AG09319 (cell line): ENCODE measurements around the gene CDH22.

Experiments
- DNase-seq: peaks from one replicate; pipeline ENCODE4 v3.0.0-alpha.2; 2010; ENCODE audit warnings: low read depth; ENCODE audit errors: extremely low read depth
- TF ChIP-seq, protein P1 (sequence below): IDR thresholded peaks from 2 replicates; pipeline ENCODE4 v1.5.1; 2011; ENCODE audit warnings: low read depth, mild to moderate bottlenecking, inconsistent platforms, low read length, moderate library complexity

Gene CDH22

DNA sequence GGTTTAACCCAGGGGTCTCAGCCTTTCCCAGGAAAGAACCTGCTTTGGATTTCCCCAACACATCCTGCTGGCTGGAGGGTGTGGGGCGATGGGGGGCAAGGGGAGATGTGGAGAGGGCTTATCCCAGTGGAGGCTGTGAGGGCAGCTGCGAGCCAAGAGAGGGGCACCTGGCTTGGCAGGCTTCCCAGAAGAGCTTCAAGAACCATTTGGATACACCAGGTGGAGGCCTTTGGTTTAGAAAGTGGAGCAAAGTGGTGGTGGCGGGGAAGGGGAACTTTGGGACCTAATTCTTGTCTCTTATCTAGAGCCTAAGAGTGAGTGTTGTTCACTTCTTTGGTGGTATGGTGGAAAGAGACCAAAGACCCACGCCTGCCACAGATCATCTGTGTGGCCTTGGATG is 177.8 kb downstream of the CDH22 start:
- DNase-seq = no peak
- TF ChIP-seq, protein P1, sequence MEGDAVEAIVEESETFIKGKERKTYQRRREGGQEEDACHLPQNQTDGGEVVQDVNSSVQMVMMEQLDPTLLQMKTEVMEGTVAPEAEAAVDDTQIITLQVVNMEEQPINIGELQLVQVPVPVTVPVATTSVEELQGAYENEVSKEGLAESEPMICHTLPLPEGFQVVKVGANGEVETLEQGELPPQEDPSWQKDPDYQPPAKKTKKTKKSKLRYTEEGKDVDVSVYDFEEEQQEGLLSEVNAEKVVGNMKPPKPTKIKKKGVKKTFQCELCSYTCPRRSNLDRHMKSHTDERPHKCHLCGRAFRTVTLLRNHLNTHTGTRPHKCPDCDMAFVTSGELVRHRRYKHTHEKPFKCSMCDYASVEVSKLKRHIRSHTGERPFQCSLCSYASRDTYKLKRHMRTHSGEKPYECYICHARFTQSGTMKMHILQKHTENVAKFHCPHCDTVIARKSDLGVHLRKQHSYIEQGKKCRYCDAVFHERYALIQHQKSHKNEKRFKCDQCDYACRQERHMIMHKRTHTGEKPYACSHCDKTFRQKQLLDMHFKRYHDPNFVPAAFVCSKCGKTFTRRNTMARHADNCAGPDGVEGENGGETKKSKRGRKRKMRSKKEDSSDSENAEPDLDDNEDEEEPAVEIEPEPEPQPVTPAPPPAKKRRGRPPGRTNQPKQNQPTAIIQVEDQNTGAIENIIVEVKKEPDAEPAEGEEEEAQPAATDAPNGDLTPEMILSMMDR = no peak

DNA sequence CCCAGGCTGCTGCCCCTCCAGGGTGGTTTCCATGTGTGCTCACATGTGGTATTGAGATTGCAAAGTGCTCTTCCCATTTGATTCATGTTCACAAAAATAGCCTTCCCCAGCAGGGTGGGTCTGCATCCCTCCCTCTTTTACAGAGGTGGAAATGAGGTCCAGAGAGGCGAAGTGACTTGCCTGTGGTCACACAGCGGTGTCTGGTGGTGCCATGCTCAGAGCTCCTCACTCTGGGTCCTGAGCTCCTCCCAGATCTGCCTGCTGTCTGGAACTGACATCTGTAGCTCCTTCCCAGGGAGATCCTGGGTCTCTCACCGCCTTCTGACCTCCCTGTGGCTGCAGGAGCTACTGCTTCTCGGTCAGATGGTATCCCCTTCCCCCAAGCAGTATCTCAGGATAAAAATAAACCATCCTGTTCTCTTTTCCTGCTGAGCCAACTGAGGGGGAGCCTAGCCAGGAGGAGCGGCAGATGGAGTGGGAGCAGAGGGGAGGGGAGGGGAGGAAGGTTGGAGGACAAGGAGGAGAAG is 178.3 kb downstream of the CDH22 start:
- no peak for DNase-seq
- TF ChIP-seq, protein P1 = no peak

DNA sequence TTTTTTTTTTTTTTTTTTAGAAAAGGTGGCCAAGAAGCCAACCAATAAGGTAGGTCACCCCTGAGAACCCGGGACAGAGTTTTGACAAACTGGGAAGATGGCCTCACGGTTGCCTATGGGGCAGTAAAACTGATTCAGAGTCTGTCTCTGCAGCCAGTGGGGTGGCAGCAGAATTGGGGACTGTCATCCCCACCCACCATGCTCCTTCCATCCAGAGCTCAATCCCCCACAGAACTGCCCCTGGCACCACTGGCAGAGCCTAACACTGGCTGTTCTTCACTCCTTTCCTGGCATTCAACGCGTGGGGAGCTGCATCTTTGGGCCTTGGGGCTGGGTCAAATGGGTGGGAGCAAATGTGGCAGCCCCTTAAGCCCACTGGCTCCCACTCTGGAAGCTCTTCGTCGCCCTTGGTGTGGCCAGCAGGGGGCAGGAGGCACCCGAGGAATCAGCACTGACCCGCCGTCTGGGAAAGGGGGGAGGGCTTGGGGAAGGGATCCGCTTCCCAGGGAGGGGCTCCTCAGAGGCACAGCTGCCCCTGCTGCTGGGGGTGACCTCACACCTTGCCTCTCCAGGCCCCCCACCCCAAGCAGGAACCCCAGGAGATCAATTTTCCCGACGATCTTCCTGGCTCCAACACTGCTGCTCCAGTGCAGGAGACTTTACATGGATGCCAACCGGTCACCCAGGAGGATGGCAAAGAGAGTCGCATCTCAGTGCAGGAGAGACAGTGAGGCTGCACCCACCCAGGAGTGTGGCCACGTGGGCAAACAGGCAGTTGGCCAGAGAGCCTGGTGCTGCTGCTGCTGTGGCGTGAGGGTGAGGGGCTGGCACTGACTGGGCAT is 179.8 kb downstream of the CDH22 start:
- no peak for DNase-seq
- TF ChIP-seq, protein P1 = peak; percentile 47

DNA sequence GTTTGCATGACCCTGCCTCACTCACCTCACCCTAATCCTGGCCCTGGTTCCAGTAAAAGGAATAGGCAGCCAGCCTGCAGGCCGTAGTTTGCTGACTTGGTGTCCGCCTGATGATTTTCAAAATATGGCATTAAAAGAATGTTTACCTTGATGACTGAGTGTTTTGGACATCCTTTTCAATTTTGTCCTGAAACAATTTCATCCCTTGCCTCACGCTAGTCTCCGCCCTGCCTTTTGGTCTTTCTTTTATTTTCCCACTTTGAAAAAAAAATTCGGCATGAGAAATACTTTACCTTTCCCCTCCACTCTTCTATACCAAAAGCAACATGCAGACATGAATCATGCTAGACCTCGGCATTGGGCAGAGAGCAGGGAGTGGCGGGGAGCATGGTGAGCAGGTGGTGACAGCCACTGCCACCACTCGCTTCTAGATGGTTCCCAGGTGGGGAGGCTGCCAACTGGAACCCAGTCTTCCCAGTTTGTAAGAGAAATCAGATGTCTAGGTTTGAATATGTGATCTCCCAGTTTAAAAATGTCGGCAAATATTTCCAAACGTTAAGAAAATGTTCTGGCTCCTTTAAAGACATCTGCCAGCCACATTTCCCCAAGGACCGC is 180.8 kb downstream of the CDH22 start:
- DNase-seq = no peak
- TF ChIP-seq, protein P1 = no peak

DNA sequence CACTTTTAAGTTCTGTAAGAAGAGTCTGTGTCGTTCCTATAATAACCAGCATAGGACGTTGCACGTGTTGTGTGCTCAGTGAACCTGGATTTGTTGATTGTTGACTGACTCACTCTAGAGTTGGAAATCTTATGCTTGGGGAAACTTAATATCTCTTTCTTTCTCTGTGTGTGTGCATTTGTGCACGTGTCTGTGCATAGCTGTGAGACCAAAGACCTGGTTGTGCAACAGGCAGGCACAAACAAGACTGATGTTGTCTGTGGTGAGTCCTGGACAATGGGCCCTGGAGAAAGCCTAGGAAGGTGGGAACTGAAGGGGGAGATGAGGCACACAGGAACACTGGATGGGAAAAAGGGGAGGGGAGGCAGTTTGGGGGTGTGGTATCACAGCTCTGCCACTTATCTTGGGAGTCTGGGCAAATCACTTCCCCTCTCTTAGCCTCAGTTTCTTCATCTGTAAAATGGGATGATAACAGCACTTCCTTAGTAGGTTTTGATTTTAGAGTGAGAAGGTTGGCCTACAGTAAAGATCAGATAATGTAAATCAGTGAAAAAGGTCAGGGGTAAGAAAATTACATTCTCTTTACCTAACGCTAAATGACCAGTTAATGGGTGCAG is 181.8 kb downstream of the CDH22 start:
- DNase-seq = no peak
- TF ChIP-seq, protein P1 = no peak
